ENCODE measurements around the gene SH3BGR. TPM values are rescaled to one million over a fixed set of nuclear protein-coding genes. Genes with fewer than 3 reads are reported as not detected.
A peak's percentile ranks its signal among the peaks of the same experiment; 100 is the strongest.
"Not testable (repeated sequence)": the region's sequence is repeated elsewhere in the genome, so short reads cannot be mapped to it uniquely, and the experiment has no call there.

Gene SH3BGR
- total RNA-seq, result 1 to 10 TPM; 3.9 to 4.7 TPM

GRCh38 chr21:39451332-39452206, at the start of gene SH3BGR:
Gene SH3BGR, plus strand, starts transcription at chr21:39451970. Its CDS starts 127 bp downstream, at chr21:39452097.
- DNase-seq, result no peak
- Mint-ChIP-seq H3K27ac (no peak within 1 kb of the TSS), H3K27me3 (no peaks in the 10 kb centered on the region)

GRCh38 chr21:39406065-39406464, 45.7 kb upstream of the SH3BGR start:
- peaks cover 6% of the 10 kb centered on the region for H3K9me3 Mint-ChIP-seq
- no peak overlapping the region for H3K4me3 Mint-ChIP-seq
- H3K36me3 Mint-ChIP-seq, result peaks cover 19% of the 10 kb centered on the region
- H3K4me1 Mint-ChIP-seq, result no peaks in the 10 kb centered on the region
- no peak overlapping the region for H3K27ac Mint-ChIP-seq
- no peaks in the 10 kb centered on the region for H3K27me3 Mint-ChIP-seq
- no peak for DNase-seq

More at GRCh38 chr21:39451332-39452206, at the start of gene SH3BGR:
- no peaks in the 10 kb centered on the region for H3K9me3 Mint-ChIP-seq
- peaks cover 2% of the 10 kb centered on the region for H3K36me3 Mint-ChIP-seq
- peaks cover 2% of the 10 kb centered on the region for H3K4me1 Mint-ChIP-seq
- H3K4me3 Mint-ChIP-seq, result no peak within 1 kb of the TSS

- not testable (repeated sequence) for H3K36me3 Mint-ChIP-seq, DNase-seq, H3K27me3 Mint-ChIP-seq, H3K4me1 Mint-ChIP-seq, H3K9me3 Mint-ChIP-seq, H3K4me3 Mint-ChIP-seq, H3K27ac Mint-ChIP-seq
These were observed 32.6 kb upstream of the SH3BGR start for GRCh38 chr21:39419204-39419603.

GRCh38 chr21:39422527-39423241, 29.1 kb upstream of the SH3BGR start:
- Mint-ChIP-seq H3K4me1 (no peaks in the 10 kb centered on the region), H3K9me3 (no peaks in the 10 kb centered on the region), H3K36me3 (no peaks in the 10 kb centered on the region), H3K27ac (no peak overlapping the region), H3K4me3 (no peak overlapping the region), H3K27me3 (no peaks in the 10 kb centered on the region)
- no peak for DNase-seq

- Mint-ChIP-seq H3K4me3 (no peak overlapping the region), H3K9me3 (no peaks in the 10 kb centered on the region), H3K27me3 (peaks cover 8% of the 10 kb centered on the region), H3K36me3 (no peaks in the 10 kb centered on the region), H3K27ac (no peak overlapping the region), H3K4me1 (no peaks in the 10 kb centered on the region)
- no peak for DNase-seq
These were observed 22.3 kb upstream of the SH3BGR start for GRCh38 chr21:39429445-39429844.

GRCh38 chr21:39430016-39430415, 21.8 kb upstream of the SH3BGR start:
- no peak for DNase-seq
- Mint-ChIP-seq H3K27ac (no peak overlapping the region), H3K36me3 (no peaks in the 10 kb centered on the region), H3K4me3 (no peak overlapping the region), H3K27me3 (peaks cover 8% of the 10 kb centered on the region), H3K9me3 (no peaks in the 10 kb centered on the region), H3K4me1 (no peaks in the 10 kb centered on the region)

GRCh38 chr21:39430457-39430856, 21.3 kb upstream of the SH3BGR start:
- H3K36me3 Mint-ChIP-seq, result no peaks in the 10 kb centered on the region
- no peak for DNase-seq
- H3K4me1 Mint-ChIP-seq, result no peaks in the 10 kb centered on the region
- no peak overlapping the region for H3K27ac Mint-ChIP-seq
- peaks cover 8% of the 10 kb centered on the region for H3K27me3 Mint-ChIP-seq
- H3K9me3 Mint-ChIP-seq, result no peaks in the 10 kb centered on the region
- no peak overlapping the region for H3K4me3 Mint-ChIP-seq

GRCh38 chr21:39430954-39431353, 20.8 kb upstream of the SH3BGR start:
- Mint-ChIP-seq H3K27me3 (peaks cover 8% of the 10 kb centered on the region), H3K4me1 (no peaks in the 10 kb centered on the region), H3K9me3 (no peaks in the 10 kb centered on the region), H3K27ac (no peak overlapping the region), H3K36me3 (no peaks in the 10 kb centered on the region), H3K4me3 (no peak overlapping the region)
- no peak for DNase-seq

- H3K36me3 Mint-ChIP-seq, result no peaks in the 10 kb centered on the region
- H3K27ac Mint-ChIP-seq, result no peak overlapping the region
- H3K4me3 Mint-ChIP-seq, result no peak overlapping the region
- peaks cover 8% of the 10 kb centered on the region for H3K27me3 Mint-ChIP-seq
- no peaks in the 10 kb centered on the region for H3K9me3 Mint-ChIP-seq
- H3K4me1 Mint-ChIP-seq, result no peaks in the 10 kb centered on the region
- no peak for DNase-seq
These were observed 16.8 kb upstream of the SH3BGR start for GRCh38 chr21:39434950-39435349.

- Mint-ChIP-seq H3K4me1 (no peaks in the 10 kb centered on the region), H3K27ac (no peak overlapping the region), H3K9me3 (no peaks in the 10 kb centered on the region), H3K36me3 (no peaks in the 10 kb centered on the region), H3K4me3 (no peak overlapping the region), H3K27me3 (no peaks in the 10 kb centered on the region)
- no peak for DNase-seq
These were observed 12.5 kb upstream of the SH3BGR start for GRCh38 chr21:39439232-39439631.

- H3K4me1 Mint-ChIP-seq, result peaks cover 15% of the 10 kb centered on the region
- H3K27me3 Mint-ChIP-seq, result peaks cover 3% of the 10 kb centered on the region
- no peaks in the 10 kb centered on the region for H3K9me3 Mint-ChIP-seq
- H3K27ac Mint-ChIP-seq, result no peak overlapping the region
- peaks cover 1% of the 10 kb centered on the region for H3K36me3 Mint-ChIP-seq
- peak; percentile 23 for DNase-seq
- H3K4me3 Mint-ChIP-seq, result no peak overlapping the region
These were observed 10.0 kb upstream of the SH3BGR start for GRCh38 chr21:39441502-39442475.

- Mint-ChIP-seq H3K4me1 (peaks cover 15% of the 10 kb centered on the region), H3K27ac (peak overlapping the region; percentile 83), H3K27me3 (peaks cover 3% of the 10 kb centered on the region), H3K4me3 (peak overlapping the region; percentile 96), H3K9me3 (no peaks in the 10 kb centered on the region), H3K36me3 (peaks cover 4% of the 10 kb centered on the region)
- DNase-seq, result no peak
These were observed 7.2 kb upstream of the SH3BGR start for GRCh38 chr21:39444421-39445180.

- peaks cover 3% of the 10 kb centered on the region for H3K27me3 Mint-ChIP-seq
- no peaks in the 10 kb centered on the region for H3K9me3 Mint-ChIP-seq
- DNase-seq, result peak; percentile 95
- peaks cover 15% of the 10 kb centered on the region for H3K4me1 Mint-ChIP-seq
- H3K27ac Mint-ChIP-seq, result peak within 1 kb of the TSS; percentile 96
- peaks cover 4% of the 10 kb centered on the region for H3K36me3 Mint-ChIP-seq
- H3K4me3 Mint-ChIP-seq, result peak within 1 kb of the TSS; percentile 96
These were observed 6.2 kb upstream of the SH3BGR start, which contains the start of gene LCA5L for GRCh38 chr21:39445321-39446269. Gene LCA5L, minus strand, starts transcription at chr21:39445778. Its CDS starts 17,285 bp downstream, at chr21:39428493.
